HG02678 (cell line): ENCODE results near the gene IGFALS.

Experiments
- ATAC-seq: cut with Tn5 transposase; IDR thresholded peaks from one replicate; pipeline ENCODE4 v1.9.1; 2021; ENCODE audit warnings: mild to moderate bottlenecking, moderate library complexity; ENCODE audit not compliant: unreplicated experiment

IGFALS gene

GRCh38 chr16:1746693-1747195 is 46.8 kb downstream of the IGFALS start:
- ATAC-seq: no peak

- ATAC-seq: no peak
Measured at GRCh38 chr16:1745900-1746692, 47.4 kb downstream of the IGFALS start.

DNA sequence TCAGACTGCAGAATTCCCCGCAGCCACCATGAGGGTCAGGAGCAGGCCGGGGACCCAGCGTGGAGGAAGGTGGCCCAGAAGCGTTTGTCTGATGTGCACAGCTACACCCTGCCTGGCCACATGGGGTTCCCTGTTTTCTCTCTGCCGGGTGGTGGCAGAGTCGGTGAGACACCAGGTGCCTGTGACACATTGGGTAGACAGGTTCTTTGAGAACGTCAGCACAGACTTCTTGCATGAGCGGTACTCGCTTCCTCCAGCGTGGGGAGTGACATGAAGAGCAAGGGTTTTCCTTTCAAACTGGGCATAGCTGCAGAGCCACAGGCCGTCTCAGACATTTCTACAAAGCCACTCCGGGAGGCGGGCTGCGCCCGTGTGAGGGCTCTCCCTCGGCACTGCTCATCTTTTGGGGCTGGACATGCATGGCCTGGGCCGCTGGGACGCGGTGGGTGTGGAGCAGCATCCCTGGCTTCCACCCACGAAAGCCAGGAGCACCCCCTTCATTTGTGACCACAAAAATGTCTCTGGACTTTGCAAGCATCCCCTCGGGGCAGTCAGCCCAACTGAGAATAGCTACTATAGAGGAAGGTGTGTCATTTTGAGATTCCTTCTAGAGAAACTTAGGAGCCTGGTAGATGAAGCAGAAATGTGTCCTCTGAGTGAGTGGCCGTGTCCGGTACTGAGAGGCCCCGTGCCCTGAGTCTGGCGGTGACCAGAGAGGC is 48.2 kb downstream of the IGFALS start:
- no peak for ATAC-seq

DNA sequence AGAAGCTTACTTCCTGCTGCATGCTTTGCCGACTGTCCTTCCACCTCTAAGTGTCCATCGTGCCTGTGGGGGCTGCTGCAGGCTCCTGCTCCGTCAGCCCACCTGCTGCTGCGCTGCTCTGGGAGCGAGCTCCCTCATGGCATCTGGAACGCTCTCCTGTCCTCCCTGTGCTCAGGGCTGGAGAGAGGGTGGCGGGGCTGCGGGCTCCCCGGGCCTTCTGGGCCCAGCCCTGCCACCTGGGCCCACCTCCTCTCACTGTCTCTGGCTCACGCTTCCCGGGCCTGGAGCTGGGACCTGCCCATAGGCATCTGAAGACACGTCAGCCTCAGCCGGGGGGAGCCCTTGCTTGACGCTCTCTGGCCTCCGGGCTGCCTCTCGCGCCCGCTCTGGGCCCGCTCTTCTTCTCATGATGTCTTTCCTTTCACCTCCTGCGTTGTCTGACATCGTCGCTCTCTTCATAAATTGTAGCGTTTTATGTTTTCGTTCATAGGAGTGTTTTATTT is 49.1 kb downstream of the IGFALS start:
- no peak for ATAC-seq

DNA sequence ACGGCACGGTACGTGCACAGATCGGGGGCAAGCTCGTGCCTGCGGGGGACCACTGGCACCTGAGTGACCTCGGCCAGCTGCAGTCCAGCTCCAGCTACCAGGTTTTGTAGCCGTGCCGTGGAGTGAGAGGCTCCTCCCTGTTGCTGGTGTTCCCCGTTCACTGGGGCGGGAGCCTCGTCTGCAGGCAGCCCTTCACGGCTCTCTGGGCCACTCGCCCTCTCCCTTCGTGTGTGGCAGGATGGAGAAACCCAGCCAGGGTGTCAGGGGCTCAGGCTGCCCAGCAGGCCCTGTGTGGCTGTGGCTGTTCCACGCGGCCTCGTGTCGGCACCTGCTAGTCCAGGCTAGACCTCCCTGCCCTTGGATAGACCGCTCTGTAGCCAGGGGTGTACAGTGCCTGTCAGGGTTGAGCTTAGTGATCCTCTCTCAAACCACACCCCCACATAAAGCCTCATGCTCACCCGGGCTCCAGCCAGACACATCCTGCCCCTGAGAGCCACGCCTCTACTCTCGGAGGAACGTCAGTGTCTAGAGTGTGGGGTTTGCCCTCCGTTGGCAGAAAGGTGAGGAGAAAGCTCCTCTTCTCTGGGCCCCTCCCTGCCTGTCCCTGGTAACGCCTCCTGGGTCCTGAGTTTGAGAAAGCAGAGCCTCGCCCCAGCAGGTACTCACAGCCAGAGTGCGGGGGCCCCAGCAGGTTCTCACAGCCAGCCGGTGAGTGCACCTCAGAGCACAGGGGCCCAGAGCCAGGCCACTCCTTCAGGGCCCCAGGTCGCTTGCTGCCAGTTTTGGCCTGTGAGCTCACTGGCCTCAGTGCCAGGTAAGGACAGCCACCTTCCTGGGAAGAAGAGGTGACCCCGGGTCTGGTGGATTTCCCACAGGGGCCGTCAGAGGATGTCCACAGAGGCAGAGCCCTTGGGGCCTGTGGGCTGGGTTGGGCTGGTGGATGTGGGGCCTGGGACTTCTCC is 49.8 kb downstream of the IGFALS start:
- ATAC-seq: no peak

DNA sequence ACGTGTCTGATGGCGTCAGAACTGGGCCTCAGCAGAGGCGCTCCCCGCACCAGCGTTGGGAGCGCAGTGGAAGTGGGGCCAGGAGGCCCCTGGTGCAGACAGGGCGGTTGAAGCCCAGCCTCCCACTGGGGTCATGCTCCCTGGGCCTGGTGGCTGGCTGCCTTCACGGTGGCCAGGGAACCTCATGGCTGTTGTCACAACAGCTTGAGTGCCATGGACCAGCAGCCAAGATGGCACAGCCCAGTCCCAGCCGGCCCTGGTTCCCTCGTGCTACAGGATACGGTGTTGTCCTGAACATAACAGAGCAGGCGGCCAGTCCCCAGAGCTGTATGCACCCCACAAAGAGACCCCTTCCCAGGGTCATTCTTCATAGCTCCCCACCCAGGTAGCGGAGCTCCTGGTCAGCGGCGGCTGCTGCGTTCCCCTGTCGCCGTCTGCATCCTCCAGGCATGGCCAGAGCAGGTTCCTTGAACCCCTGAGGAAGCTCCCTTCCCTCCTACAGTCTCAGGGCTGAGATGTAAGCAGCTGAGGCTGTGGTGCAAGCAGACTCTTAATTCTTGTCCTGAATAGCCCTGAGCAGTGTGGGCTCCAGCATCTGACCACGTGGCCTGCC is 51.8 kb downstream of the IGFALS start:
- ATAC-seq: no peak

DNA sequence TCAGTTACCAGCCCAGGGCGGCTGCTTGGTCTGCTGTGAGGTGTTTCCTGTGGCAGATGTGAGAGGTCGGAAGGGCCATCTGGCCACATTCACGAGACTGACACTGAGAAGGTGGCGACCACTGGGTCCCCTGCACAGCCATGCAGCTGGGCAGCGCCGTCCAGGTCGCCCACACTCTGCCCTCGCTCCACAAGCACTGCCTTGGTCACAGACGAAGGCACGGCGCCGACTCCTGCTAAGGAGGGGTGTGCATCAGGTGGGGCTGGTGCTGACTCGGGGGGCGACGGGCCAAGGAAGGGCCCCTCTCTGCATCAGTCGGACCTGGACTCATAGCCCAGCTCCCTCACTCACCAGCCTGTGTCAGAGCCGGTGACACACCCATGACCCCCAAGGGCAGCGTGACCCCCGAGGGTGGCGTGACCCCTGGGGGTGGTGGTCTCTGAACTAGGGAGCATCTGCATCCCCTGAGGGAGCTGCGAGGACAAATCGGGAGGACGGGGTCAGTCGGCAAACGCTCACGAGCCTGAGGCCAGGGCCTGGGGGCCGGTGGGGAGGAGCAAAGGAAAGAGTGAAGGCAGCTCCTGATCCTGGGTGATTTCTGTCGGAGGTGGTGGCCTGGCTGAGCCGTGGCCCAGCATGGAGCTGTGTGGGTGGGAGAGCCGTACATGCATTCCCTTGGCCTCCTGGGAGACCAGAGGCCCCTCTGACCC is 52.6 kb downstream of the IGFALS start:
- no peak for ATAC-seq
